CD4-positive, alpha-beta T cell treated with Interferon gamma for 1 hour (primary cell): ENCODE measurements around the gene SMIM9.

Source experiments
- DNase-seq: peaks from one replicate; pipeline ENCODE4 v3.0.0-alpha.2; 2020

Gene SMIM9

DNA sequence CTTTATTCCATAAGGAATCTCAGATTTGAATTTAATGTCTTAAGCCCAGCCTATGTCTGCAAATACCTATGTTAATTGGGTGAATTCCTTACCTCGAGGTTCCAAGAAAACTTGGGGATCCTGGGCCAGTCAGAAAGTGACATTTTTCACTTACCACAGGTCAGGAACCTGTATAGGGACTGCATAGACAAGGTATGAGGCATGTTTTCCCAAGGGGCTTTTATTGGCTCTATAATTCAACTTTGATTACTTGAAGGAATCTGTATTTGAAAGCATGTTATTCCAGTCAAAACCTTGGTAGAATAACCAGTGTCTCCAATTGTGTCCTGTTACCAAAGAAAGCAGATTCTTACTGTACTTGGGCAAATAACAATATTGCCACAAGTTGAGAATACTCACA is 20.7 kb downstream of the SMIM9 start:
- DNase-seq: no peak

GRCh38 chrX:154812341-154813101 is 21.9 kb downstream of the SMIM9 start:
- DNase-seq: no peak

DNA sequence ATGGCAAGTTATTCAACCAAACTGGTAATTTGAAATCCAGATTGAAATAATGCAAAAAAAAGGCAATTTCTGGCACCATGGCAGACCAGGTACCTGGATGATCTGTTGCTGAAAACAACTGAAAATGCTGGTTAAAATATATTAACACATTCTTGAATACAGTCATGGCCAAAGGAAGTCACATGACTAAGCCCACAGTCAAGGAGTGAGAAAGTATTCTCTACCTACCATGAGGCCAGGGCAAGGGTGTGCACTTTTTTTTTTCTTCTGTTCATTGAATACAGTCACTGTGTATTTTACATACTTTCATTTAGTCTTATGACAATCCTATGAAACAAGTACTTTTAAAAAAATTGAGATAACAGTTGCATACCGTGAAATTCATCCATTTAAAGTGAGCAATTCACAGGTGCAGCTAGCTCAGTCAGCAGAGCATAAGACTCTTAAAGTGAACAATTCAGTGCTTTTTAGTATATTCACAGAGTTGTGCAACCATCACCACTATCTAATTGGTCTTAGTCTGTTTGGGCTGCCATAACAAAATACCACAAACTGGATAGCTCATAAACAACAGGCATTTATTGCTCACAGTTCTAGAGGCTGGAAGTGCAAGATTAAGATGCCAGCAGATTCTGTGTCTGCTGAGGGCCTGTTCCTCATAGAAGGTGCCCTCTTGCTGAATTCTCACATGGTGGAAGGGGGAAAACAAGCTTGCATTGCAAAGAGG is 24.4 kb downstream of the SMIM9 start:
- DNase-seq: no peak

GRCh38 chrX:154806837-154807501 is 27.5 kb downstream of the SMIM9 start:
- no peak for DNase-seq

DNA sequence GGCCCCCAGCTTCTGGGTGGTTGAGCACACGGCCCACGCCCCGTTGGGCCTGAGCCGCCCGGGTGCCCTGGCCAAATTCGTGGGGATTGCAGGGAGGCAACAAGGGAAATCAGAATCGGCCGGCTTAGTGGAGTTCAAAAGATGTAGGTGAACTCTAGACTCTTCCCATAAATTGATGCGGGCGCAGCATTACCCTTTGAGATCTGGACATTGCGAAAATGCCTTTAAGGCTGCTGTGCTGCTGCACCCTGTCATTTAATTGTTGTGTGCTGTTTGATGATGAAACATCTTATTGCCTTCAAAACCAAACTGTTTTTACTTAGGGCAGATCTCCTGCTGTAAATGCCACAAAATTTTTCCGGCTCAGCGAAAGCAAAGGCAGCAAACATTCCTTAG is 28.8 kb downstream of the SMIM9 start:
- DNase-seq: no peak

DNA sequence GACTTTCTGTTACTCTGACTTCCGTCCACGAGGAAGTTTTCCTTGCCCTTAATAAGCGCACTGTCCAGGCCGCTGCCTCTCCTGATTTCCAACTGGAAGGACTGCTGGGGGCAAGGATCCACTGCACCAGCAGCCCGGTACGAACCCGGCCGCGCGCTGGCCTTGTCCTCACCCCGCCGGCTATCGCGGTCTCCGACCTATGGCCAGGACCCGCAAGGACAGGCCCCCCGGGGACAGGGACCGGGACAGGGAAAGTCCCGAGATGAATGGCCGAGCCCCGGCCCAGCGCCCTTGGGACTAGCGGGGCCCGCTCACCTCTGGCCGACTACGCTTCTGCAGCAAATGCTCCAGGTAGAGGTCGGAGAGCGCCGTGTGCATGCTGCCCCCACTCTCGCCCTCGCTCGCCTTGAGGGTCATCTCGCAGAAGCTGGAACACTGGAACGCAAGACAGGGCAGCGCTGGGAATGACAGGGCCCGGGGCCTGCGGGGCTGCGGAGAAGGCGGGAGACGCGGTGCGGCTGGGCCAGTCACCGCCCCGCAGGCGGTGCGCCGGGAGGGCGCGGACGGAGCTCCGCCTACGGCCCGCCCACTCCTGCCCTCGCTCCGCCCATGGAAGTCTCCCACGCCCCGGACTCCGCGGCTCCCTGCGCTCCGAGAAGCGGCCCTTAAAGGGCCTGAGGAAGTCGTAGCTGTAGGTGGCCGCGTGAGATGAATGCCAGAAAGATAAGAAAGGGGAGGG is 29.3 kb downstream of the SMIM9 start, which contains the start of gene MPP1:
TSS of gene MPP1 (minus strand) at position 529 of the 739 bp plus-strand sequence. CDS start at position 417, 112 bp downstream.
- peak; percentile 72 for DNase-seq

DNA sequence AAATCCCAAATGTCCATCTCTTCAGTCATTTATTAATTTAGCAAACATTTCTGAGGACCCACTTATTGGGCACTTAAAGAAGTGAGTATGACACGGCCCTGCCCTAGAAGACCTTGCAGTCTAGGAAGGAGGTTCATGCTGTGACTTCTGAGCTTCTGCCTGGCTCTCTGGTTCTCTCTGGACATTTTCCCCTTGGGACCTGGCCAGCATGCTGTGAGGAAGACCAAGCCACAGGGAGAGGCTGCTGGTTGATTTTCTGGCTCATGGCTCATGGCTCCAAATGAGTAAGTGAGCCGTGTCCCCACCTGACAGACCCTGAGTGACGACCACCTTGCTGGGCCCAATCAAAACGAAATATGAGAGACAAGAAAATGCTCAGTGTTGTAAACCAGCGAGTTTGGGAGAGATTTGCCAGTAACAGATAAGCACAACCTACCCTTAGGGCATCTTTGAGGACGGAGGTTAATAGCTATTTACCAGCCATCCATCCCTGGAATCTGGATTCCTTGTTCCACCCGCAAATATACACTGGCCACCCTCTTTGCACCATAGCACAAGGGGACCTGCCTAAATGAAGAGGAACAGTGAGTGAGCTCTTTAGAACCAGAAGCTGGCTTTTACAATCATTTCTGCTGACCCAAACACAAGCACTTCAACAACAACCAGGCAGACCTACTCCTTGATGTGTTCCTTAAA is 30.1 kb downstream of the SMIM9 start:
- DNase-seq: no peak

DNA sequence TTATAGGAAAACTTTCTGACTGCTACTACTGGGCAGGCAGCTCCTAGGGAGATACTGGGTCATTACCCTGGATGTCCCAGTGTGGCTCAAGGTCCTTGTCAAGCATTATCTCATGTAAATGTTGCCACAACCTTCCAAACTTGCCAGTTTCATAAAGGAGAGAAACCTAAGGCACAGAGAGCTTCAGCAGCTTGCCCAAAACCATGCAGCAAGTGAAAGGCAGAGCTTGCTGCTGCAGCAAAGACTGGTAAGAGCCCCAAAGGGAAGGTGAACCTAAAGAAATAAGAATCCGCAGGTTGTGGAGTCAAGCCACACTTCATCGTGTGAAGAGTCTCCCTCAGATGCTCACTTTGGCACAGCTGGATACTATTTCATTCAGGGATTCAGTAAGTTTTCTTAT is 31.5 kb downstream of the SMIM9 start:
- no peak for DNase-seq

DNA sequence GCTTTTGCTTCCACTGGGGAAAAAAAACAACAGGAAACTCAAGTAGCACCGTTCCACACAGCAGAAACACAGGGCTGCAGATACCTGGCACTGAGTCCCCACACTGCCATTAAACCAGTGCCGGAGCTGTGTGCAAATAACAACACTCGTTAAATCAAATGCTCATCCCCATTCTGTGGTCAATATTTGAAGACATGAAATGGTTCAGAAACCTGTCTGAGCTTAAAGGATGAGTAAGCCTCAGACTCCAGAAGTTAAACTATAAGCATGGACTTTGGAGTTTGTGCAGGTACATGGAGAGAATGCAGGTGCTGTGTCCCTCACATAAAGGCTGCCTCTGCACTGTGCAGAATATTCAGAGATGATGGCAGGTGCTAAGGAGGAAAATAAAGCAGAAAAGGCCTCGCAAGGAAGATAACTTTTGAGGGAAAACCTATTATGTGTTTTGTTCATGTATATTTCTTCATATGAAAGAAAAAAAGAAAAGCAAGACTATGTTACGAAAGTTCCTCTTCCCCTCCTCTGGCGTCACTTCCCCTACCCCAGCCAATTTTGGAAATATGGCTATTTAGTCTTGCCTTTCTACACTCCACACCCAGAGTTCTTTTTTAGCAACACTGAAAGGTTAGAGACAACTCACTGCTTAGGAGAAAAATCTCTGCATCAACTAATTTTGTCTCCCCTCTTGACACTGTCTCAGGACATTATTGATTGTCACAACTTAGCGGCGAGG is 33.8 kb downstream of the SMIM9 start:
- no peak for DNase-seq

DNA sequence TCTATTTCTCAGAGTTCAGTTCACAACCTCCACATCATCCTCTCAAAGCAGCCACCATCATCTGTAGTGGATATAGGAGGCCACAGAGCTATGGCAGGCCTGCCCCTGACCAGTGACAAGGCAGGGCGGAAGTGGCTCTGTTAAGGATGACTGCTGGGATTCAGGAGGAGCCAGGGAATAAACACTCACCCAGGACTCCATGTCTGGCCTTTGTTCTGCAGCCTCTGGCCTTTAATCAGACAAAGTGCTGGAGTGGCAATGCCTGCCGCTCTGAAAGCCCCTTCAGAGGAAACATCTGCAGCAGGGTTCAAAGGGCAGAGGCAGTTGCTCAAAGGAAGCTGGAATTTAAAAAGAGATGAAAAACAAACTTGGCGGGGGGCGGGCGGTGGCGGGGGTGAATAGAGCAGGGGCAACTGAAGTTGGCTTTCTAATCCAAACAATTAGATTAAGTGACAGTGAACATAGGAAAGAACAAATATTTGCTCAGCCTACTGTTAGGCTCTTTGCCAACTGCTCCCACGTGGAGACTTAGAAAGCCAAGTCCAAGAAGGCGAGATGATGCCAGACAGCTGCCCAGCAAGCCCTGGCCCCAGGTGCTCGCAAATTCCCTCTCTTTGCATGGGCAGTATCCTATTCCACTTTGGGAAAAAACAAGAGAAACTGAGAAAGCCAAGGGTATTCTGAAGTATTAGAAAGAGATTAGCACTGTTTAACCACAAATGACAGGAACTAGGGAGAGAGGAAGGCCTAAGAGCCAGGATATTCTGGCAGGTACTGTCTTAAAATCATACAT is 34.7 kb downstream of the SMIM9 start:
- DNase-seq: no peak

GRCh38 chrX:154797006-154797405 is 37.5 kb downstream of the SMIM9 start:
- no peak for DNase-seq

GRCh38 chrX:154795016-154795415 is 39.4 kb downstream of the SMIM9 start:
- no peak for DNase-seq

GRCh38 chrX:154793084-154793795 is 41.2 kb downstream of the SMIM9 start:
- no peak for DNase-seq

GRCh38 chrX:154791939-154792338 is 42.5 kb downstream of the SMIM9 start:
- no peak for DNase-seq

- no peak for DNase-seq
These were observed 43.0 kb downstream of the SMIM9 start for GRCh38 chrX:154791467-154791866.

DNA sequence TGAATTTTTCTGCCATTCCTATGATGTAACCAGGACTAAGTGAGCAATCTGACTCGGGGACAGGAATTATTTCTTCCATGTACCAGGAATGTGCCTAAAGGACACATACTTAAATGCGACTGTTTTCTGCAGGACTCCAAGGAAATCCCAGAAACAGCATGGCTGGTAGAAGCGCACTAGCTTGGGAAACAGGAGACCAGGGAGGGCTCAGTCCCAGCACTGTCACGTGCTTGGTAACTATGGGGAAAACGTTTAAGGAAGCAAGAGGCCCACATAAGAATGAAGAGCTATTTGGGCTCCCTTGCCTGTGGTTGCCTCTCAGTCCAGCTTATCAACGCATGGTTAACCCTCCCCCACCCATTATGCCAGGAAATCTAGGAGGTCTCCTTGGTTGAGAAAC is 48.7 kb downstream of the SMIM9 start:
- DNase-seq: no peak

DNA sequence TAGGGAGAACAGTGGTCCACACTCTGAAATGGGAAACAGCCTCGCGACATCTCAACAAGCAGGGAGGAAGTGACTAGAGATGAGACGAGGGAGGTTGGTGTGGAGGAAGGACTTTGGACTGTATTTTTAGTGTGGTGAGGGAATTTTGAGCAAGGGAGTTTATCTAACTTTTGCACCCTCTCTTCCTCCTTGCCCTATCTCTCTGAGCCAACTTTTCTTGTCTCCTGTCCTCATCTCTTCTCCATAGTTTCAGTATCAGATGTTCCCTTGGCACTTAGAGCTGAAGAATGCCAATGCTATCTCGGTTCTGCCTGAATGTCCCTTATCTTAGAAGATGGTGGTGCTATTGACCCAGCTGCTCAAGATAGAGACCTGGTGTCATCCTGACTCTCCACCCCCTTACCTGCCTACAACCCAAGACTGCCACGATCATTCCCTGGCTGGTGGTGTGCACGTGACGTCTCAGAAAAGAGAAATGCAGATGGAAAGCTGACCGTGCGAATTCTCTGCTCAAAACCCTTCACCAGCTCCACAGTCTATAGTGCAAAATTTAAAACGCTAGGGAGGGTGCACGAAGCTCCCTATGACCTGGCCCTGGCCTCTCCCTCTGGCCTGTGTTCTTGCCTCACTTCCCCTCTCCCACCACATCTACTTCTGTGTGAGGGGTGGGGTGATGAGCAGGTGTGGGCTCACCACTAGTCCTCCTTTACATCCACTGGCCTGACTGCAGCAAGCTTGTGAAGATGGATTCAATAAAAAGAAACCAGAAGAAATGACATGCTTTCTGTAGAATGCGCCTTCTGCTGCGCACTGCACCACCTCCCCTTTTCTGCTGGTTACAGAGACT is 50.1 kb downstream of the SMIM9 start:
- no peak for DNase-seq

GRCh38 chrX:154780968-154781367 is 53.5 kb downstream of the SMIM9 start:
- no peak for DNase-seq

DNA sequence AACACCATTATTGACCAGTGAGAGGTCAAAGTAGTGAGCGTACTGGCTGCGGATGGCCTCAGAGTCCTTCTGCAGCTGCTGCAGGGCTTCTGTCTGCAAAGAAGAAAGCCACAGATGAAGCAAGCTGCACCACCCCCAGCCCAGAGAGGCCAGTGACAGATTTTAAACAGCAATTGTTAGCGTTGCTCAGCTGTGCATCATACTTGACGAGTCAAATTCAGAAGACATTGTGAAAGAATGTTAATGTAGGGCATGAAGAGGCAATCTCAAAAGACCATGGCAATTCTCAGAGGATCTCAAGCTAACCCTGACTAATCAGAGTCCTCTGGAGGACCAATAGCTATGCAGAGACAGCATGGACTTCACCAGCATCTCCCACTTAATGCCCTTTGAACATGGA is 55.2 kb downstream of the SMIM9 start:
- DNase-seq: no peak
